ENCODE data around the gene ZC3H7B.

The ZC3H7B gene

DNA sequence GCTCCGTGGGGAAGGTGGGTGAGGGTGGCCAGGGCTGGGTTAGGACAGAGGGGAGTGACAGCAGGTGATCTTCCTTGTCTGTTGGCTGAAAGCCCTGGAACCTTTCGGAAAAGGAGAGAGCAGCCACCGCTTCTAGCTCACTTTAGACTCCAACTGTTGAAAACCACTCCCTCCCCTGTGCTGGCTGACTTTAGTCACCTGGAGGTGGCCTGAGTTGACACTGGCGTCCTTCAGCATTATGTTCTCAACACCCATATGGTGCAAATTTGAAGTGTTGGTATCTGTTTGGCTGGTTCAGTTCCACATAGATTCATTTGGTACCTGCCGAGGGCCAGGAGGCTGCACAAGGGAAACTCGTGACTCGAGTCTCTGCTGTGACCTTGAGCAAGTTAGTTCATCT, 28.8 kb downstream of the ZC3H7B start:
- no peak for FAIRE-seq

DNA sequence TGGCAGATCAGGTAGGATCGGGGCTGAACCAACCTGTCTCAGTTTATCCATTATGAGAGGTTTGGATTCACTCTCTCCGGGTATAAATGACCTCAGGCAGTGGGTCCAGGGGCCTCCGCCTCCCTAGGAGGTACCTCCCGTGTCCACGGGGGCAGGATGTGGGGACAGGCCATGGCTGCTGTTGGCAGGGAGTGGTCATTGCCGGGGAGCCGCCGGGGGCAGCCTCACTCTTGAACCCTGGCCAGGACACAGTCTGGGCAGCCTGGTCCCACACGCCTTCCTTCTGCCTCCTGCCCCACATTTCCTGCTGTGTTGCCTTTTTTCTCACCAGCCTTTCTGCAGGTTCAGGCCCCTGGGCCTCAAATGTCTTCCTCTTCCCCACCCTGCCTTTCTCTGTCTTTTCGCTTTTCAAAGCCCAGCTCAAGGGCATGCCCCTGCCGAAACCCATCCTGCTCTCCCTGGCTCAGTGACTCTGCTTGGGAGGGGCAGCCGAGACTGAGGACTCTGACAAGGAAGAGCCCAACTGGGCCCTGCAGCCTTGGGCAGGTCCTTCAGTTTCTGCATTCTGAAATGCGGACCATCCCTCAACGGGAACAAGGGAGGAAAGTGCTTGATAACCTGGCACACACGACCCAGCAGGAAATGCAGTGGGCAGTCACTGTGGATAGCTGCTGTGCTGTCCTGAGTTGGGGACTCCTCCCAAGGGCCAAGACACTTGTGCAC, 31.1 kb downstream of the ZC3H7B start:
- FAIRE-seq = no peak

DNA sequence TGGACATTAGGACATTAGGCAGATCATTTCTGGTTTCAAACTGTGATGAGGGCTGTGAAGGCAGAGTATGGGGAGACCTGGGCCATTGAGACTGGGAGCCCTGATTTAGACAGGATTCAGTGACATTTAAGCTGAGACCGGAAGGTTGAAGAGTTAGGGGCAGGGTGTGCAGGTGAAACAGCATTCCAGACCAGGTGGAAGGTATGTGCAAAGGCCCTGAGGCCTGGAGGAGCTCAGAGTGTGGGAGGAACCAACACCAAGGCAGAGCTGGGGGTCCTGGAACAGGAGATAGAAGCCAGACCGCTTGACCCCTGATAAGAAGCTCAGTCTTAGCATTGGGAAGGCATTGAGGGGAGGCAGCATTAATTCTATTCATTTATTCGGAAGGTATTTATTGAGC, 32.5 kb downstream of the ZC3H7B start:
- no peak for FAIRE-seq

DNA sequence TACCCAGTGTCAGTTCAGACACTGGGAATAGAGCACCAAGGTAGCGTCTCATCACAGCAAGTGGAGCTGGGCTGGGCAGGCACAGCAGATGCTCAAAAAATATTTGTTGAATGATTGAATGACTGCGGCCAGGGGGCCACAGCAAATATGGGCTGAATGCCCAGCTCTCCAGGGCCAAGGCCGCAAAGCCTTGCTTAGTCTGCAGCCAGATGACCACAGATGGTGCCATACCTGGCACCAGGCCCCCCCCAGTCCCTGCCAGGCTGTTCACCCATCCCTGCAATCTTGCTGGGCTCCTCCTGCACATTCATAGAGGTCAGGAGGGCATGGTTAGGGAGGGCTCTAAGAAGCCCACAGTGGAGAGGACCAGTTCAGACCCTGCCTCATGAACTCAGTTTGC, 32.9 kb downstream of the ZC3H7B start:
- no peak for FAIRE-seq

- no peak for FAIRE-seq
These were observed 33.8 kb downstream of the ZC3H7B start for GRCh38 chr22:41334951-41335635.

GRCh38 chr22:41338614-41339212, 37.4 kb downstream of the ZC3H7B start:
- FAIRE-seq = no peak

DNA sequence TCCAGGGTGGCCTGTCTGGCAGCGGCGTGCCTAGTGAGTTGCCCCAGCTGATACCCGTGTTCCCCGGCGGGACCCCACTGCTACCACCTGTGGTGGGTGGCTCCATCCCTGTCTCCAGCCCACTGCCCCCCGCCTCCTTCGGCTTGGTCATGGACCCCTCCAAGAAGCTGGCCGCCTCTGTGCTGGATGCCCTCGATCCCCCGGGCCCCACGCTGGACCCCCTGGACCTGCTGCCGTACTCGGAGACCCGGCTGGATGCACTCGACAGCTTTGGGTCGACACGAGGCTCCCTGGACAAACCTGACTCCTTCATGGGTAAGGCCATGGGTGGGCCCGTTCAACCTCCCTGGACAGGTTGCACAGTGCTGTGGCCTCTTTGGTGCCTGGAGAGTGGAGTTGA, 38.5 kb downstream of the ZC3H7B start:
- FAIRE-seq = no peak

- FAIRE-seq = no peak
These were observed 39.0 kb downstream of the ZC3H7B start for GRCh38 chr22:41340357-41340756.

GRCh38 chr22:41341012-41341411, 39.7 kb downstream of the ZC3H7B start:
- no peak for FAIRE-seq

DNA sequence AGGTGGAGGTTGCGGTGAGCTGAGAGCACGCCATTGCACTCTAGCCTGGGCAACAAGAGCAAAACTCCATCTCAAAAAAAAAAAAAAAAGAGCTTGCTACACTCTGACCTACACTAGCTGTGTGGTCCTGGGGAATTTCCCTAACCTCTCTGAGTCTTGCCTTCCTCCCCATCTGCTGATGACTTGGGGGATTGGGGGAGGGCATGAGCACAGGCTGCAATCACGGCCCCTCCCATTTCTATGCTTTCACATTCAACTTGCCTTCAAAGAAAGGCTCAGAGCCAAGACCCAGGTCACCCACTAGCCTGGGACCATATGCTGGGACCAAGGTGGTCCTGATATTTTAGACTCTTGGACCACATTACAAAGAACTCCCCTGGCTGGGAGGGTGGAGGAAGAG, 40.7 kb downstream of the ZC3H7B start:
- no peak for FAIRE-seq

- FAIRE-seq = no peak
These were observed 42.0 kb downstream of the ZC3H7B start for GRCh38 chr22:41343300-41343699.

DNA sequence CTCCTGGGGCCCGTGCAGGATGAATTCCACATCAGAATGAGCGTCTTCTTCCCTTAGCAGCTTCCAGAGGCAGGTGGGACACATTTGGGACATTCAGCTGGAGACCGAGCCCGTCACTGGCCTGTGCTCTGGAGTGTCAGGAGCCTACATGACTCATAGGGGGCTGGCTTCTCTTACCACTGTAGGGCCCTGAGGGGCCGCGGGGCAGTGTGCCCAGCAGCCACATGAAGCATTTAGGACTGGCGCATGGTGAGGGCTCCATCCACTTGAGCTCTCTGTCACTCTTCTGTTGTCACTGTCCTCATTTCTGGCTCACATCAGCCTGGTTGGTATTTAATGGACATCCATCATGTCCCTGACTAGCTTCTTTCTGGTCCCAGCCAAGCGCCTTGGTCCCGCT, 42.4 kb downstream of the ZC3H7B start:
- FAIRE-seq = no peak

- FAIRE-seq = no peak
These were observed 43.0 kb downstream of the ZC3H7B start for GRCh38 chr22:41344189-41344788.

DNA sequence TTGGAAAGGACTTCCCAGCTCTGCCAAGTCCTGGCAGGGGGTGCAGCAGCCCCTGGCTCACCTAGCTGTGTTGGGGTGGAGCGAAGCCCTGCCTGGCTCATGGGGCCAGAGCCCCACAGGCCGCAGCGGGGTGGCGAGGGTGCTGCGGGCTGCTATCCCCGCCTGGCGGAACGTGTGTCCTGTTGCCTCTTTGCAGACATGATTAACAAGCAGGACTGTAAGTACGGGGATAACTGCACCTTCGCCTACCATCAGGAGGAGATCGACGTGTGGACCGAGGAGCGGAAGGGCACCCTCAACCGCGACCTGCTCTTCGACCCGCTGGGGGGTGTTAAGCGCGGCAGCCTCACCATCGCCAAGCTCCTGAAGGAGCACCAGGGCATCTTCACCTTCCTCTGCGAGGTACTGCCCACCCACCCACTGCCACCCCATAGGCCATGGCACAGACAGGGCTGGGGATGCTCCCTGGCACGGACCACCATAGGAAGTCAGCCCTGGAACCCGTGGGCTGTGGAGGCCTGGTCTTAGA, 44.5 kb downstream of the ZC3H7B start:
- FAIRE-seq = no peak

DNA sequence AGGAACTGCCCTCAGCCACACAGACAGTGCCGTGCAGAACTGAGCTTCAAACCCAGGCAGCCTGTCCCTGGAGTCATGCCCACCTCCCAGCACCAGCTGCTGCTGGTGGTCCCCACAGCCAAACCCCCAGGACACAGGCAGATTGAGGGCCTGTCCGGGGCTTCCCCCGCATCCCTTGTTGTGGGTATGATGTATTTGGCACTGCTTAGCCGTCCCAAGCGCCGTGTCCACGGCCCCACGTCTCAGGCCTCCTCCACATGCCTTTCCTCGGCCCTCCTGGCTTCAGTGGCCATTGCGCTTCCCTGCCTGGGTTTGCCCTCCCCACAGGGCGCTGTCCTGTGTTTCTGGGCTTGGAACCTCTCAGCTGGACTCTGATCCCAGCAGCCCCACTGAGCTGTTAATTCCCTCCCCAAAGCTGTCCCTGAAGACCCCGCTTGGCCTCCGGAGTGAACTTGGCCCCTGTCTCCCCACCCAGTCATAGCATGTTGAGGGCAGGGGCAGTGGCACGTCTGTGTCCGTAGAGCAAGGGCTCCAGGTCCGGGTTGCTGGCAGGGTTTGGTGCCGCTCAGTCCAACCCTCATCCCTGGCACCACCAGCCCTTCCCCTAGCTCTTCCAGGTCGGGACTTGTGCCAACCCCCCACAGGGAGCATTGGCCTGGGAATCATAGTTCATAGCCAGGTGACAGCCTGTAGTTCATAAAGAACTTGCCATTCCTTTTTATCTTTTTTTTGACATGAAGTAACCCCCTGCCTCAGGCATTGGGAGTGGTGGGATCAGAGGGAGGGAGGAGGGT, 45.9 kb downstream of the ZC3H7B start:
- no peak for FAIRE-seq

- FAIRE-seq = no peak
These were observed 47.7 kb downstream of the ZC3H7B start for GRCh38 chr22:41348964-41349484.

- no peak for FAIRE-seq
These were observed 48.8 kb downstream of the ZC3H7B start for GRCh38 chr22:41350087-41350486.

GRCh38 chr22:41351011-41351410, 49.7 kb downstream of the ZC3H7B start:
- no peak for FAIRE-seq

DNA sequence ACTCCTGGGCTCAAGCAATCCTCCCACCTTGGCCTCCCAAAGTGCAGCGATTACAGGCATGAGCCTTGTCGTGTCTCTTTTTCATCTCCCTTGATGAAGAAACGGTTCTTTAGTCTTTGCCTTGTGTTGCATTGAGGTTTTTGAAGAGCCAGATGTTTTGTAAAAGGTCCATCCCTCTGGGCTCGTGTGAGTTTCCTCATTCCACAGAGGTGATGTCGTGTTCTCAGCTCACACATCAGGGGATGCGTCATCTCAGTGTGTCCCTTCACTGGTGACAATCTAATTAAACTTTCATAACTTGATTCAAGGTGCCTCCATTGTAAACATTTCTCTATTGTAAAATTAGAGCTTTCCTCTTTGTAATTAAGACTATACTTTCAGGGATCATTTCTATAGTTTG, 50.7 kb downstream of the ZC3H7B start:
- FAIRE-seq = no peak

GRCh38 chr22:41353862-41354575, 52.7 kb downstream of the ZC3H7B start:
- FAIRE-seq = no peak

GRCh38 chr22:41354979-41355378, 53.7 kb downstream of the ZC3H7B start:
- FAIRE-seq = no peak

DNA sequence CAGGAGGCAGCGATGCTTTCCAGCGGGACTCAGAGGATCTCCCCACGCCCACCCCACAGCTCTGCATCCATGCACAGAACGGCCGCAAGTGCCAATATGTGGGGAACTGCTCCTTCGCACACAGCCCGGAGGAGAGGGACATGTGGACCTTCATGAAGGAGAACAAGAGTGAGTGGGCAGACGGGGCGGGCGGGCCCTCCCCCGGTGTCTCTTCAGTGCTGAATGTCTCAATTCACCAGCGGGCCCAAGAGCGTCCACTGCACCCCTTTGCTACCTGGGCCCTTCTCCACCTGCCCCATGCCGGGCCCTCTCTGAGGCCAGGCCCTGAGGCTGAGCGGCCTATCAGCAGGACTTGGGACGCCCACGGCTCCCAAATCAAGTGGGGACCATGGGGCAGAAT, 54.6 kb downstream of the ZC3H7B start:
- no peak for FAIRE-seq
